KMS-11 (cell line): ENCODE measurements around the gene TEAD1.

Experiments
- H2AFZ ChIP-seq: fragments of 200-600 bp; sonication (generic); 2 replicates; pipeline ENCODE4 v1.6.1; 2016; ENCODE audit warnings: antibody characterized with exemption, mixed run types, low read depth
- H3K27ac ChIP-seq: fragments of 200-600 bp; sonication (generic); 2 replicates; pipeline ENCODE4 v1.6.1; 2016; ENCODE audit warnings: mild to moderate bottlenecking, mixed run types
- H3K27me3 ChIP-seq: fragments of 200-600 bp; sonication (generic); 2 replicates; pipeline ENCODE4 v1.6.1; 2017; ENCODE audit warnings: mild to moderate bottlenecking, low read depth, mixed run types, moderate library complexity; ENCODE audit not compliant: insufficient read depth
- H3K36me3 ChIP-seq: fragments of 200-600 bp; sonication (generic); 2 replicates; pipeline ENCODE4 v1.6.1; 2017; ENCODE audit warnings: mild to moderate bottlenecking, mixed run types; ENCODE audit not compliant: insufficient read depth
- H3K4me1 ChIP-seq: fragments of 200-600 bp; sonication (generic); 2 replicates; pipeline ENCODE4 v1.6.1; 2016; ENCODE audit warnings: mild to moderate bottlenecking, low read depth, mixed run types; ENCODE audit not compliant: poor library complexity, severe bottlenecking
- H3K4me2 ChIP-seq: fragments of 200-600 bp; sonication (generic); 2 replicates; pipeline ENCODE4 v1.7.0; 2016; ENCODE audit warnings: mild to moderate bottlenecking, mixed run types
- H3K4me3 ChIP-seq: fragments of 200-600 bp; sonication (generic); IDR thresholded peaks from 2 replicates; pipeline ENCODE4 v1.6.1; 2017; ENCODE audit warnings: low read depth, low read length, mixed read lengths; ENCODE audit not compliant: insufficient read depth
- H3K79me2 ChIP-seq: fragments of 200-600 bp; sonication (generic); 2 replicates; pipeline ENCODE4 v1.6.1; 2016; ENCODE audit warnings: low read depth, mixed run types; ENCODE audit not compliant: insufficient read depth
- H3K9ac ChIP-seq: fragments of 200-600 bp; sonication (generic); 2 replicates; pipeline ENCODE4 v1.6.1; 2016; ENCODE audit warnings: mild to moderate bottlenecking, mixed run types
- H4K20me1 ChIP-seq: fragments of 200-600 bp; sonication (generic); 2 replicates; pipeline ENCODE4 v1.6.1; 2016; ENCODE audit warnings: mild to moderate bottlenecking, mixed run types; ENCODE audit not compliant: insufficient read depth
- CTCF ChIP-seq: fragments of 200-600 bp; sonication (generic); conservative IDR thresholded peaks from 2 replicates; pipeline ENCODE4 v1.6.1; 2017; ENCODE audit warnings: low read depth, mild to moderate bottlenecking, antibody characterized with exemption, low read length, moderate library complexity, mixed read lengths

The TEAD1 gene

GRCh38 chr11:12682288-12682687 is 8.1 kb downstream of the TEAD1 start:
- Histone ChIP-seq H3K4me2 (no peak overlapping the region), H3K27ac (no peak overlapping the region), H3K9ac (no peak overlapping the region), H3K4me1 (peaks cover 89% of the 10 kb centered on the region), H2AFZ (no peak overlapping the region), H4K20me1 (peaks cover 37% of the 10 kb centered on the region), H3K4me3 (no peak overlapping the region), H3K27me3 (no peaks in the 10 kb centered on the region), H3K79me2 (peaks cover 100% of the 10 kb centered on the region), H3K36me3 (no peaks in the 10 kb centered on the region)
- TF ChIP-seq CTCF, result no peak

GRCh38 chr11:12682737-12683500 is 8.7 kb downstream of the TEAD1 start:
- peaks cover 100% of the 10 kb centered on the region for H3K79me2 ChIP-seq
- no peaks in the 10 kb centered on the region for H3K27me3 ChIP-seq
- H3K36me3 ChIP-seq, result no peaks in the 10 kb centered on the region
- peaks cover 38% of the 10 kb centered on the region for H4K20me1 ChIP-seq
- no peak overlapping the region for H3K9ac ChIP-seq
- peaks cover 89% of the 10 kb centered on the region for H3K4me1 ChIP-seq
- no peak overlapping the region for H3K4me2 ChIP-seq
- no peak overlapping the region for H3K27ac ChIP-seq
- H2AFZ ChIP-seq, result no peak overlapping the region
- H3K4me3 ChIP-seq, result no peak overlapping the region
- TF ChIP-seq CTCF, result no peak

- Histone ChIP-seq H3K79me2 (peaks cover 100% of the 10 kb centered on the region), H3K4me1 (peaks cover 87% of the 10 kb centered on the region), H3K4me2 (no peak overlapping the region), H3K27me3 (no peaks in the 10 kb centered on the region), H3K9ac (no peak overlapping the region), H2AFZ (no peak overlapping the region), H3K4me3 (no peak overlapping the region), H3K36me3 (no peaks in the 10 kb centered on the region), H4K20me1 (peaks cover 36% of the 10 kb centered on the region), H3K27ac (no peak overlapping the region)
- no peak for TF ChIP-seq CTCF
Measured at GRCh38 chr11:12683874-12684273, 9.7 kb downstream of the TEAD1 start.

DNA sequence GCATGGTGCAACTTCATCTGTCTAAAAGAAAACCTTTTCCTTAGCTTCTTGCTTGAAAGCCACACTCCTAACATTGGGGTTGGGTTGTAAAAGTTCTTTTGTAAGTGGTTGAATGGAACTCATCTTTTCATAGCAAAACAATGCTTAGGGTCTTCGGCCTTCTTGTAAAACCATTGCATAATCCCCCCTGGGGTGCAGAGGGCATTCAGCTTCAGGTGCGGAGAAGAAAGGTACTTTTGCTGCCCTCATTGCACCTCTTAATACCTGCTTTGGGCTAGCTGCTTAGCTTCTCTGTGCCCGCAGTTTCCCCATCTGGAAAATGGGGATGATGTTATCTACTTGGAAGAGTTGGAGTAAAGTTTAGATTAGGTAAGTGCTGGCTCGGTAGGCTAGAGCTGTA is 10.1 kb downstream of the TEAD1 start:
- no peaks in the 10 kb centered on the region for H3K36me3 ChIP-seq
- no peak overlapping the region for H3K4me3 ChIP-seq
- H3K27me3 ChIP-seq, result no peaks in the 10 kb centered on the region
- no peak for TF ChIP-seq CTCF
- no peak overlapping the region for H3K9ac ChIP-seq
- no peak overlapping the region for H3K4me2 ChIP-seq
- peaks cover 100% of the 10 kb centered on the region for H3K79me2 ChIP-seq
- no peak overlapping the region for H2AFZ ChIP-seq
- no peak overlapping the region for H3K27ac ChIP-seq
- H3K4me1 ChIP-seq, result peaks cover 87% of the 10 kb centered on the region
- H4K20me1 ChIP-seq, result peaks cover 35% of the 10 kb centered on the region
